ENCODE results near the gene TEX2.

DNA sequence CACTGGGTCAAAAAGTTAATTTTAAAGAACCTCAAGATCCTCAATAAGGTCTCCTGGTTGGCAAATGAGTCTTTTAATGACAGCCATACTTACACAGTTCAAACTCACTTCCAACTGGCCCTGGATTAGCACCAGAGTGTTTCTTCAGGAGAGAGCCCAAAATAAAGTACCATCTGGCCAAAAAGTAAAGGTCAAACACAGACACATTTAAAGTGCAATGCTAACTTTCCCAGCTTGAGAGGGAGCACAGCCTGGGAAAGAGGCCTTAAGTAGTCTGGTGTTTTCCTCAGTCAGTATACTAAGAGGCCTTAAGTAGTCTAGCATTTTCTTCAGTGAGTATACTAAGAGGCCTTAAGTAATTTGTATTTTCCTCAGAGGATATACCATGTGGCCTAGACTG, 86.5 kb downstream of the TEX2 start:
- TF ChIP-seq, protein P1, sequence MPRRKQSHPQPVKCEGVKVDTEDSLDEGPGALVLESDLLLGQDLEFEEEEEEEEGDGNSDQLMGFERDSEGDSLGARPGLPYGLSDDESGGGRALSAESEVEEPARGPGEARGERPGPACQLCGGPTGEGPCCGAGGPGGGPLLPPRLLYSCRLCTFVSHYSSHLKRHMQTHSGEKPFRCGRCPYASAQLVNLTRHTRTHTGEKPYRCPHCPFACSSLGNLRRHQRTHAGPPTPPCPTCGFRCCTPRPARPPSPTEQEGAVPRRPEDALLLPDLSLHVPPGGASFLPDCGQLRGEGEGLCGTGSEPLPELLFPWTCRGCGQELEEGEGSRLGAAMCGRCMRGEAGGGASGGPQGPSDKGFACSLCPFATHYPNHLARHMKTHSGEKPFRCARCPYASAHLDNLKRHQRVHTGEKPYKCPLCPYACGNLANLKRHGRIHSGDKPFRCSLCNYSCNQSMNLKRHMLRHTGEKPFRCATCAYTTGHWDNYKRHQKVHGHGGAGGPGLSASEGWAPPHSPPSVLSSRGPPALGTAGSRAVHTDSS (CRISPR knock-in tag; conservative IDR thresholded peaks at IDR 0.05) = no peak
- TF ChIP-seq DMAP1 (CRISPR knock-in tag; IDR thresholded peaks at IDR 0.05) (no peak), HDAC6 (IDR thresholded peaks at IDR 0.05; ENCODE audit: low read depth, low read length) (no peak), ZNF646 (CRISPR knock-in tag; IDR thresholded peaks at IDR 0.05) (no peak)

Measured in HepG2 (cell line).